Stomach (tissue), 4 donors: ENCODE results near the gene VCL.

Source experiments
- CTCF ChIP-seq, 7 experiments: fragments of 450-650 bp in 4 of 7; fragments of 200-600 bp in 3 of 7; sonication (generic) in 3 of 7; IDR thresholded peaks; one replicate each; pipeline ENCODE4 v1.5.1; 2016 to 2019; ENCODE audit warnings: antibody characterized with exemption in 7 of 7, control low read depth in 2 of 7, mild to moderate bottlenecking in 1 of 7
- EP300 ChIP-seq: sonication (generic); formaldehyde crosslinking; IDR thresholded peaks from one replicate; pipeline ENCODE4 v1.6.1; 2017; ENCODE audit warnings: antibody characterized with exemption
- POLR2A ChIP-seq, 4 donors: fragments of 450-650 bp; IDR thresholded peaks; one replicate each; pipeline ENCODE4 v1.6.1; 2016; ENCODE audit warnings: antibody characterized with exemption in 4 of 4, control low read depth in 2 of 4, mild to moderate bottlenecking in 1 of 4, moderate library complexity in 1 of 4
- POLR2AphosphoS5 ChIP-seq, 3 donors: sonication (generic); formaldehyde crosslinking; IDR thresholded peaks; one replicate each; pipeline ENCODE4 v1.6.1; 2016; ENCODE audit warnings: antibody characterized with exemption in 3 of 3

GRCh38 chr10:74109452-74109851 lies 111.5 kb downstream of the VCL start:
- TF ChIP-seq POLR2A (IDR thresholded peaks at IDR 0.05) (no peak), CTCF (IDR thresholded peaks at IDR 0.05) (no peak), POLR2AphosphoS5 (IDR thresholded peaks at IDR 0.05) (no peak), EP300 (no peak)
